IPS-NIHi7 (cell line): ENCODE measurements around the gene BCL11B.

Experiments
- DNase-seq: peaks from one replicate; pipeline ENCODE4 v3.0.0; 2012; ENCODE audit warnings: mixed read lengths; ENCODE audit errors: extremely low spot score

The BCL11B gene

DNA sequence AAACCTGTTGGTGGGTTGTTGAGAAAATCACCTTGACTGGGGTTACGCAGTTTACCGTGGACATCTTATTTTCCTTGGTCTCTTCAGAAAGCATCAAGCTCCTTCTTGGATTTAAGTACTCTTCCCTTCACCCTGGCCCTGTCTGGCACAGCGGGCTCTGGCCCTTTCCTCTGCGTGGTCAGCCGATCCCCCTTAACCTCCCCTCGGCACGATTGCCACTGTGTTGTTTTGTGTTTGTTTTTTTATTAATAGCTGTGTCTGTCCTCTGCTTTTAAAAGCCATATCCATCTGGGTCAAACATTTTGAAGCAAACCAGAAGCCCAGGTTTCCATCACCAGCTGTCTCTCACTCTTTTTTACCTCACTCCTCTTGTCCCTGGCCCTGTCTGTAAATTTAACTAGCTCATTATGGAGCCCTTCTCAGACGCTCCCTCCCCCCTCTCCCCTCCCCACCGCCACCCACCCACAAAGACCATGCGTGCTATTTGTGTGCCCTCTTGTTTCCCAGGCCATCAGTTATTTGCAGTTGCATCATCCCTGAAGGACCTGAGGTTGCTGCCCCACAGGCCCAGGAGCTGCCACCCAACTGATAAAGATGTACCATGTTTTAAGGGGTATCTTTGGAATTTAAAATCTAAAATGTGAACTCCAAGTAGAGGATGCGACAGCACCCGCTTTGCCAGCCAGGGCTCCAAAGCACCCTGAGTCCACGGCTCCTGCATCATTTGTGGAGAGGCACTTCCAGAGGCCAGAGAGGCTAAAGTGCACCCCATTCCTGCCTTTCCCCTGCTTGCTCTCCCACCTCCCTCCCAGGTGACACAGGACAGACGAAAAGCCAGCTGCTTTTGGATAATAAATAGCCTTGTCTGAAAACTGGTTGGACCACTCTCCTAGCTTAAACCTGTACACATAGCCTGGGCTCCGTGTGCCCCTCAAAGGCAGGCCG is 3.9 kb downstream of the BCL11B start:
- no peak for DNase-seq

DNA sequence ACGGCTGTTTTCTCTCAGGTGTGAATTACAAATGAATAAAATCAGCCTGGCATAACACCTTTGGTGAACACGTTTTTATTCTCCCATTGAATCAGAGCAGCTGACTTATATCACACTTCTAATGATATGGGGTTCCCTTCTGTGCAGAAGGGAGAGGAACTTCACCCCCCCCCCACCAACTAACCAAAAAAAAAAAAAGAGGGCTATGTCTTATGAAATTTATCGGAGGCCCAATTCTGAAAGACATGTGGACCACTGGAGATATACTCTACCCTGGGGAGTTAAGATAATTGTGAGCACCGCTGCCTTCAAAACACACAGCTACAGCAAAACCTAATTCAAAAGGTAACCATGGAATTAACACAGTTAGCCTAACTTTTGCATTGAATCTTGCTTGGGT is 4.6 kb downstream of the BCL11B start:
- no peak for DNase-seq

DNA sequence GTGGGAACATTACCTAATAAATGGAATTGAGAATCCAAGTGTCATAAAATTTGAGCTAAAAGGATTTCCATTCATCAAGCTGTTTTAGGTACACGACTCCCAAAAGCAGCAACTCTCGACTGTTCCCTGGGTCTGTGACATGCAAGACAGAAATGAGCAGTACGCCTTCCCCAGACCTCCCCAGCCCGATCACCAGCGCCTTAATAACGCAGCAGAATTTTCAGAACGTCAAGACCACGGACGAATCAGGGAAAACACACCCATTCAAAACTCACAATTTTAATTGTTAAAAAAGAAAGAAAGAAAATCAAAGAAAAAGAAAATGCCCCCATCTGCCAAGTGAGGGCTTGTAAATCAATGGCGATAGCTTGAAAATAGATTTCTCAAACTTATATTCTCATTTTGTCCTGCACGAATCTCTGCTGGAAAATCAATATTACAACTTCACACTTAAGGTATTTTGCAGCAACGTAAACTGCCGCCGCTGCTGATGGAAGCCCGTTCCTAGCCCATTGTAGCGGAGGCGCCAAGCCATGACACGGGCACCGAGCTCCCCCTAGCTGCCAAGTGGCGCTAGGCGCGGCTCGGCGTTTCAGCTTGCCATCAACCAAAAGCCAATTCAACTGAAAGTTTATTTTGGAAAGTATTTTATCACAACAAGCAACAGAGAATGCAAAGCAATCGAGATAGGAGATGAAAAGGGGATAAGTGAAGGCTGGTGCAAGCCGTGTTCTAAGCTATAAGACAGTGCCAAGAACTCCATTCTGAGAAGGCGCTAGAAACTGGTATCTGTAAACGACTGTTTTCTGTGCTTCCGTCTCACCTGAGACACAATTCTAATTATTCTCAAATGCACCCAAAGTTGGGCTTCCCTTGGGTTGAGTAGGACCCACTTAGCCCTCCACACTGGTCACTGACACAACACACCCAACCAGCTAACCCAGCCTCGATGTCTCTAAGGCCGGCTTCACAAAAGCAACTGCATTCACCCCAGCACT is 5.5 kb downstream of the BCL11B start:
- peak; percentile 59 for DNase-seq

DNA sequence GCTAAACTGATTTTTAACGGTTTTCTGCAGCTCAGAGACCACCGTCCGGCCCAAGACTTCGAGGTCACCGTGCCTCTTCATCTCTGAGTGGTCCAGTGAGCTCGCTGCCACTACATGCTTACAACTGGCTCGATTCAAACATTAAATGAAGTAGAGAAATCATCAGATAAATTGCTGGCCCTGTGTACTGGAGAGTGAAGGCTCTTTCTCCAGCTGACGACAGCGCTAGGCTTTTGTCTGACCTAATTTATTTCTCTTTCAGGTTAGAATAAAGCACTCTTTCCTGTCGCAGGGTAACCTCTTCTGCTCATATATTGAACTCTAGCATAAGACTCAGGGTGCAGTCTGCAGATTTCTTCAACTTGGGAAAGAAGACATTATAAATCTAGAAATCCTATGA is 6.4 kb downstream of the BCL11B start:
- no peak for DNase-seq

DNA sequence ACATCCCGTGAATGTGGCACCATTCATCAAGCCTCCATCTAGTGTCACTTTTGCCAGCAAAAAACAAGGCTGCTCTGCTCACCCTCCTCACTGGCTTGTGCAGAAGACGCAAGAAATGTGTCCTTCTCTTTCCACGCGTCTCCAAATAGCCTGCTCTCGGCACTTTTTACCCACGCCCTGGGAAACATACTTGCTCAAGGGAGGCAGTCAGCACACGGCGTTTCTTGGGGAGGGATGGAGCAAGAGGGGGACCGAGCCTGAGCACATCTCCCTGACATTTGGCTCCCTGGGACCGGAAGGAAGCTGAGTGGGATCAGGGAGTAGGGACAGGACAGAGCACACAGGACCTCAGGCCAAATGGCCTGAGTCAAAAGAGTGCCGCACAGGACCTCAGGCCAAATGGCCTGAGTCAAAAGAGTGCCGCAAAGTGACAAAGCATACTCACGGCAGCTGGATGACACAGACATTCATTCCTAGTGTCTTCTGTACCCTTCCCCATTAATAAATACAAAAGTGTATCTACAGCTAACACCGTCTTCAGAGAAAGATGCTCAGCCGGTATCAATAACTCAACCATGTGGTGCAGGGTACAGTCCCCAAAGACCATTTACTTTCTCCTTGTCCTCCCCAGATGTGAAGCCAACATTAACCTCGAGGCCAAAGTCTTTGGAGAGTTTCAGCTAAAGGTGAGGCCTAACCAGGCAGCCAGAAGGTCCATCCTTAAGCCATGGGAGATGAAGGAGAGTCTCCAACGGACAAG is 7.1 kb downstream of the BCL11B start:
- no peak for DNase-seq

DNA sequence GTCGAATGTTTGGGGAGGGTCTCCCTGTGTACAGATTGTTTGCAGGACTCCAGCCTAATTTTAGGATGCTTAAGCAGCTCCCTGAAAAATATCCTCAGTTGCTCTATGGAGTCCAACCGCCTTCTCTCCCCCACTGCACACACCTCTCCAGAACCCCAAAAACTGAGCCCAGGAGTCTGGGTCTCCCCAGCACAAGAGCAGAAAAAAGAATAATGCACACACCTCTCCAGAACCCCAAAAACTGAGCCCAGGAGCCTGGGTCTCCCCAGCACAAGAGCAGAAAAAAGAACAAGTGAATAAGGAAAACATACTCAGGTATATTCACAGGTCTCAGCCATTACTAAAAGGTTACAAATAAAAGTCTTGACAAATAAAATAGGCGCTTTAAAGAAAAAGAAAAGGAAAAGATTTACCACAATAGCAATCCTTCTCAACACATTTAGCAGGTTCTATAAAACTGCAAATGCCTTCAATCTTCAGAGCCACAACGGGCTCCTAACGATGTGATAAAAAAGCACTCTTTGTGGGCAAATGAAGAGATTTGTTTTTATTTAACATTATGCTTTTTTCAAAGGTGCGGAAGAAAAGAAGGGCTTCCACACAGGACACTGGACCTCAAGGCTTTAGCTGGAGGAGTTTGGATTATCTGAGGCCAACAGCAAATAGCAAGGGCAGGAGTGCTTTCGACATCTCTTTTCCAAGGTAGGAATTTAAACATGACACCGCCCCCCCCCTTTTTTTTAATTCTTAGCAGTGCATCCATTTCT is 8.2 kb downstream of the BCL11B start:
- no peak for DNase-seq

DNA sequence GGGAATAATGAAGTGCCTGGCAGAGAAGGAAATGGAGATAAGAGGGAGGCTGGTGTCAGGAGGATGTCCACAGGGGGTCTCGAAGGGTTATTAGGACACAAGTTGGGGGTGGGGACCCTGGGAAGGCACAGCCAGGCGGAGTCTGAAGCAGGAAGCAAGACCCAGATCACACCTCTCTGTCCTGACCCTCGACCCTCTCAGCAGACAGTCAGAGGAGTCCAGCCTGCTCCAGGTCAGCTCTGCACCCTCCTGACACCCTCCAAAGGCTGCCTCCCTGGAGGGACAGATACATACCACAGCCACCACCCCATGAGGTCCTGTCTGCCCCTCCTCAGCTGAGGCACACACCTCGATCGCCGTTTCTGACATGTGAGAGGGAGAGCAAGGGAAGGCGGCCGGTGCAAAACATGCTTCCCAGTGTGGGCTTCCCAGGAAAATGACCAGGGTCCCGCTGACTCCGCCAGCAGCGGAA is 9.0 kb downstream of the BCL11B start:
- DNase-seq: peak; percentile 41

DNA sequence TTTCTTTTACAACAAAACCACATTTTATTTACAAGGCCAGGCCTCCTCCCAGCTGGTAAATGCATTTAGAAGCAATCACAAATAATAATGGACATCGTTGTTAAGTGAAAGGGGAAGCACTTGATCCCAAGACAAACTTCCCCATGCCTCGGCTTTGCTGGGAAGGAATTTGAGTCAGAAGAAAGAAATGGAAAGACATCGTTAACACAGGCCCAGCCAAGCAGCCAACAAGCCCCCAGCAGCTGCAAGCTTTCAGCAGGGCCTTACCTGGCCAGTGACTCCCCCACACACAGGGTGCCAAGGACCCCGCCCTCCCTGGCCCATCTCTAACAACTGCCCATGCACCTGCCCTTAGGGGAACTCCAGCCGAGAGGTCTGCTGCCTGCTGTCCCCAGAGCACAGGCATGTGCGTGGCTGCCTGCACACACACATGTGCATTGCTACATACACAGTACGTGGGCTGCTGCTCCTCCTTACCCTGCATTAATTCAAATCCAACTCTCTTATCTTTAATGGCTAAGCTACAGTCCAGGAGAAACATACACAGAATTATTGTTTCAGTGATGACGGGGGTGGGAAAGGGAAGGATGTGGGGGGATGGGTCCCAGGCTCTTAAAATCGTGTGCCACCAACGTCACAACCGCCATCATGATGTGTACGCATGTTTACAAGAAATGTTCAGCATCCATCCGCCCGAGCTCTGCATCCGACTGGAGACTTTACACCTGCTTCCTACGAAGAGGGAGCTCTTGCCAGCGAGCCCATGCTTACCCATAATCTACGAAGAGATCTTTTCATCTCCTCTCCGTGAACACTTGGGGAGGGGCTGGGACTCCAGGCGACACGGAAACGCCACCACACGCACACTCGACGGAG is 9.8 kb downstream of the BCL11B start:
- no peak for DNase-seq

DNA sequence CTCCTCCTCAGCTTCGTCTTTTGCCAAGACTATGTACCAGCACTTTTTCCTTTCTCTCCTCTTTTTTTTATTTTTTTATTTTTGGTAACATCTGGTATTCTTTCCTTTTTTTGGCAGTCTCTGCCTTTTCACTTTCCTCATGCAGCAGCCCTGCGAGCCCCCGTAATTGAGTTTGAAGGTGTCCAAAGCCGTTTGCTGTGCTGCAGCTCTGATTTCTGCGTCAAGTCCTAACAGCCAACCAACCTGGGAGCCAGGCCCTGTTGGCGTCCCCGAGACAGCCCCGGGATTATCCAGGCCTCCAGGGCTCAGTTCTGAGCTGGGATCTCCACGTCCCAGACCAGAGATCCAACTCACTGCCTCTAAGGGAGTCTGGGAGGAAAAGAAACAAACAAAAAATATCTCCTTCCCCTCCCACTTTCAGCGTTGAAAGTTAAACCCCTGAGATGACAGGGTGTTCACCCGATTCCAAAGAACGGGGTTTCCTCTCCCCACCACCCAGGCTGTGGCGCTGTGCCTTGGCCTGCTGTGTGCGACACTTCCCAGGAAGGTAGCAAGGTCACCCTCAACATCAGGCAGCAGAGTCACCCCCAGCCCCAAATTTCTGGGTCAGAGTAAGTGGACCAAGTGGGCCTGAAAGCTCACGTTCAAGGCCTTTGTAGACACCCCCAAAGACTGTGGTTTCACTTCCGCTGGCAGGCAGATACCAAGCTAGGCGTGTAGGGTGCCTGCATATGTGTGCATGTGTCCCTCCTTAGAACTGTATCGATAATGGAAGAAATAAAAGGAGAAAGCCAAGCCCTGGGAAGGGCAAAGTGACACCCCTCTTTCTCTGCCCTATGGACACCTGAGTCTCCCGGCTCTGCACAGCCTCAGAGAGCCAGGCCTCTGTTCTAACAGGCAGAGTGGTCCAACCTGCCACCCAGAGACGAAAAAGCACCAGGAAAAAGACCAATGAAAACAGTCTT is 11.1 kb downstream of the BCL11B start:
- DNase-seq: no peak

DNA sequence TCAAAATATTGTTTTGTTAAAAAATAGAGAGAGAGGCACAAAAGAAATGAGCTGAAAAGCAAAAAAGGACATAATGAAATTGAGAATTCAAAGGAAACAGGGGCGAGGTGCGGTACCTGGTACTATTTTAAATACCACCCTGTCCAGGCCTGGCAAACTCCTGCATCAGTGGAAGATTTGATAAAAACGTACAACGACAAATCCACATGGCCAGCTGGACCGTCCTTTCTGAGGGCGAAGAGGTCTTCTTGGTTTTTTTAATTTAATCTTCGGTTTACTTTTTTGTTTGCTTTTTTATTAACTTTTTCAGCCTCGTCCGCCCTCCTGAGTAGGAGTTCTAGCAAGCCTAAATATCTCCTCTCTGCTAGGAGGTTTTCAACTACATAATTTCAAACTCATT is 11.9 kb downstream of the BCL11B start:
- no peak for DNase-seq

DNA sequence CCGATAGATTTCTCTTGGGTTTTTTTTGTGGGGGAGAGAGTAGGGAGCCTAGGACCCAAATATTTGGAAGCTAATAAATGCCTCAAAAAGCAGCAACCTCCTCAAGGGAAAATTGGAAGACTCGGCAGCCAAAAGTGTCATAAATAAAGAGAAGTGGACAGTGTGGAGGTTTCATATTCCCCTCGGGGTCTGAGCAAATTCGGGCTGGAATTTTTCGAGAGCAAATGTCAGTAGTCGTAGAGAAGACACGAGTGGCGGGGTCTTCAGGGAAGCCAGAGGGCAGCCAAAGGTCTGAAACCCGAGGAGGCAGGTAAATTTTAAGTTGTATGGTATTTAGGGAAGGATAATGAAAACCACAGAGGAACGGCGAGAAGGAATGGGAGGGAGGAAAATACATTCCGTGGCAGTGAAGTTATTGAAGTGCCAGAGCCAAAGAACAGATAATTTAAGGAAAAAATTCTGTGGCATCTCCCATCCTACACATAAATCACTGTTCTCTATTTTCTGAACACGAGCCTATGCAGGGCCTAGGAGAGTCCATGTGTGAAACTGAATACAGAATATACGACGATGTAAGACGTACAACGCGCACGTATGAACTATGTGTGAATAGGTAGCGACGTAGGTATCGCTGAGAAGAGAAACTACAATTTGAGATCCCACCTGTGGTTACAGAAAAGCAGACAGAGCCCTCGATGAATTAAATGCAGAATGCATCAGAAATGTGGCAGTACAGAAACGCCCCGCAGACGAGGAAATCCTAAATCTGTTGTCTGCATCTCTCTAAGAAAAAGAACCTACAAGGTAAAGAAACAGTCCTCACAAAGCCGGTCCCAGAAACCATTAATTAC is 12.9 kb downstream of the BCL11B start:
- no peak for DNase-seq

DNA sequence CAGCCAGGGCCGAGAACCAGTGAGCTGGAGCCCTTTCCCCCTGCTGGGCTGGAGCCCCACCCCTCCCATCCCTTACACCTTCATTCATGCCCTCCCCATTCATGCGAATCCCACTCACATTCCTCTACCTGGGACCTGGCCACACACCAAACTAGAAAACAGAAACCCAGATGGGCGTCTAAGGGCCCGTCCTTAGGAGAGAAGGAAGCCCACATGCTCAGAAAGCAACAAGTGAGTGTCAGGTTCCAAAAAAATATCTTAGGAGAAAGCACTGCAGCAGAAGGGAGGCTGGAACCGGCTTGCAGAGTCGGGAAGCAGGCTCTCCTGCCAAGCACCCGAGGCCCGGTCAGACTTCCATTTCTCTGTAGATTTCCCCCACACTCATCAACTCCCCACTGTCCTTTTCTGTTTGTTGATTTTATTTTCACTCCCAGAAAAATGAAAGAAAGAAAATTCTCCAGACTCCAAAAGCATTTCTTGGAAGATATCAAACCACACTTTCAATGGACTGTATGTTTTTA is 13.6 kb downstream of the BCL11B start:
- DNase-seq: peak; percentile 47

DNA sequence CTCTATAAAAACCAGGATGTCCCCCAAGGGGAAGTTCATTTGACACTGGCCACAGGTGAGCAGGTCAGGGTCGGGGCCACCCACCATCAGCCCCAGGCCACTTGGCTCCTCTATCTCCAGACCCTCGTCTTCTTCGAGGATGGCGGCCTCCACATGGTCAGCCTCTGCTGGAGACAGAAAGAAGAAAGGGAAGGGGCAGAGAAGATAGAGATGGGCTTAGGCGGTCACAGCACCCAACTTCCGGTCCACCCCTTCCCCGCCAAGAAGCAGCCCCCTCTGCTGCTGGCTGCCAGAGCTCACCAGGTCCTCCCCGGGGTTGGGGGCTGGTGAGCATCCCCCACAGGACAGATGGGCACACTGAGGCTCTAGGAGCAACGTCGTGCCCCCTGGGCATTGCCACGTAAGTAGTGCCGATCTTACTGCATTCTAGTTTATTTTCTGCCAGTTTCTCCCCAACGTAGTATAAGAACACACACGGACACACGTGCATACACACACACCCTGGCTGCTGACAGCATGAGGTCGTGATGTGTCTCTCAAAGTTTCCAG is 14.2 kb downstream of the BCL11B start:
- no peak for DNase-seq

DNA sequence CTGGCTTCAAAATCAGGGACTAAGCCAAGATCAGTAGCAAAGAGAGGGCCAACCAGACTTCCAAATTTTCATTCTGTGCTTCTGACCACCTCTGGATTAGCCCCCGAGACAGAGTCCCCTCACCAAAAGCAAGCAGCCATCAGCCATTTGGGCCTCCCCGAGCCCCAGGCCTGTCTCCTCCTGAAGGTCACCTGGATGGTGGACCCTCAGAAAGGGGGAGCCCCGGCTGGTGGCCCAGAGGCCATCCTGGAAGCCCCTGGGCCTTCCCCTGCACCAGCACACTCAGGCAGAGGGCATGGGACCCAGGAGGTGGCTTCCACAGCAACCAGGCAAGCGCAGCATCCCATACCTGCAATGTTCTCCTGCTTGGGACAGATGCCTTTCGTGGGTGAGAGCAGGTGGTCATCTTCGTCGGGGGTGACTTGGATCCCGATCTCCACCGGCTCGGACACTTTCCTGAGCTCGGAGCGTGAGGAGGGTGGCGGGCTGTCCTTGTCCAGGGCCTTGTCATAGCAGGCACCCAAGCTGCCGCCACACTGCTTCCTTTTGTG is 14.8 kb downstream of the BCL11B start:
- DNase-seq: no peak

DNA sequence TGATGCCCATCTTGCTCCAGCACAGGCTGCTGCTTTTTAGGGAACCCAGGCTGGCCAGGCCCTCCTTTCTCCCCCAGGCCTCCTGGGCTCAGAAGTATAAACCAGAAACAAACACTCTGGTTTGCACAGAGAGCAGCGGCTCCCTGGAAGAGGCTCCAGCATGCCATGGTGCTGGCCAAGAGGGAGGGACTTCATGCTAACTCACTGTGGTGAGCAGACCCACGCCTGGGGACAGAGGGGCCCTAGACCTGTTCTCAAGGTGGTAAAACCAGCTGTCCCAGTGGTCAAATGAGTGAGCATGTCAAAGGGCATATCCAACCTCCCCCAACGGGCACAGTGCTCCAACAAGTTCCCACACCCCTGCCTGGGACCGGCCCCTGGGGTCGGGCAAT is 15.5 kb downstream of the BCL11B start:
- no peak for DNase-seq

DNA sequence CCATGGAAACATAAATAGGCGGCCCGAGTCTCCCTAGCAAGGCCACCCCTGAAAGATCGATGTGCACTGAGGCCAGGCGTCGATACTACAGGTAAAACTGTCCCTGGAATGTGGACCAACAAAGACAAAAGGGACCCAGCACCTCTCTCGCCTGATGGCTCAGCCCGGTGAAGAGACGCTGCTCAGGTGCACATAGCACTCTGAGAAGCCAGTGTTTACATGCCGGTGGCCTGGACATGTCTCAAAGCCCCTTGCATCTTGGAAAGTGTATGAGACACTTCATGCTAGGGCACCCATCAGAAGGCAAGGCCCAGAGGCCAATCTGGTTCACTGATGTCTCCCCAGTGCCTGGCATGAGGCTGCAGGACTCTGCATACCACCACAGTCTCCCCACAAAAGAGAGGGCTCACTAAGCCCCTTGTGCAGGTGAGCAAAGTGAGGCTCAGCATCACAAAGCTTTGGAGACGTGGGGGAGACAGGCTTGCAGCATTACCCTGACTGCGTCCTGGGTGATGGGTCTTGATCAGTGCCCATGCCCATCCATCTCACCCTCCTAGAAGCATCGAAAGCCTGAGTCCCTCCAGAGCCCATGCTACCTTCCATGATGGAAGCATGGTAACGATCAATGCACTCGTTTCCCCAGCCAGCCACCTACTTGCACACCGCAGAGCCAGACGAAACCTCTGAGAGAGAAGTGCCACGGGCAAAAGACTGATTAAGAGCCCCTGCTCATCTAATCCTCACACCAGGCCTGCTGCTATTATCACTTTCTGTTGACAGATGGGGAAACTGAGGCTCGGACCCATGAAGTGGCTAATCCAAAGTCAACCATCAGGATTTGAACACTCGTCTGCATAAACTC is 16.1 kb downstream of the BCL11B start:
- no peak for DNase-seq
